ENCODE results near the gene CPLX1. TPM values are rescaled to one million over a fixed set of nuclear protein-coding genes. Genes with fewer than 3 reads are reported as not detected.

CPLX1 gene
- total RNA-seq, 1 donor from 2014 or later: 0.46 TPM

GRCh38 chr4:823176-823760 lies 2.7 kb downstream of the CPLX1 start:
- H3K27ac Mint-ChIP-seq (ENCODE audit: unreplicated experiment): no peak overlapping the region
- peaks cover 4% of the 10 kb centered on the region for H3K4me1 Mint-ChIP-seq (ENCODE audit: unreplicated experiment)
- TF ChIP-seq, protein P1, sequence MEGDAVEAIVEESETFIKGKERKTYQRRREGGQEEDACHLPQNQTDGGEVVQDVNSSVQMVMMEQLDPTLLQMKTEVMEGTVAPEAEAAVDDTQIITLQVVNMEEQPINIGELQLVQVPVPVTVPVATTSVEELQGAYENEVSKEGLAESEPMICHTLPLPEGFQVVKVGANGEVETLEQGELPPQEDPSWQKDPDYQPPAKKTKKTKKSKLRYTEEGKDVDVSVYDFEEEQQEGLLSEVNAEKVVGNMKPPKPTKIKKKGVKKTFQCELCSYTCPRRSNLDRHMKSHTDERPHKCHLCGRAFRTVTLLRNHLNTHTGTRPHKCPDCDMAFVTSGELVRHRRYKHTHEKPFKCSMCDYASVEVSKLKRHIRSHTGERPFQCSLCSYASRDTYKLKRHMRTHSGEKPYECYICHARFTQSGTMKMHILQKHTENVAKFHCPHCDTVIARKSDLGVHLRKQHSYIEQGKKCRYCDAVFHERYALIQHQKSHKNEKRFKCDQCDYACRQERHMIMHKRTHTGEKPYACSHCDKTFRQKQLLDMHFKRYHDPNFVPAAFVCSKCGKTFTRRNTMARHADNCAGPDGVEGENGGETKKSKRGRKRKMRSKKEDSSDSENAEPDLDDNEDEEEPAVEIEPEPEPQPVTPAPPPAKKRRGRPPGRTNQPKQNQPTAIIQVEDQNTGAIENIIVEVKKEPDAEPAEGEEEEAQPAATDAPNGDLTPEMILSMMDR (IDR thresholded peaks at IDR 0.05; ENCODE audit: unreplicated experiment): no peak
- H3K9me3 Mint-ChIP-seq (ENCODE audit: unreplicated experiment): no peaks in the 10 kb centered on the region
- DNase-seq (ENCODE audit: low spot score): no peak
- peaks cover 9% of the 10 kb centered on the region for H3K36me3 Mint-ChIP-seq (ENCODE audit: low read depth, unreplicated experiment)
- H3K4me3 Mint-ChIP-seq (ENCODE audit: unreplicated experiment): peak overlapping the region; percentile 15
- H3K27me3 Mint-ChIP-seq (ENCODE audit: unreplicated experiment): peaks cover 23% of the 10 kb centered on the region

- no peak for DNase-seq (ENCODE audit: low spot score)
- peaks cover 16% of the 10 kb centered on the region for H3K27me3 Mint-ChIP-seq (ENCODE audit: unreplicated experiment)
- H3K36me3 Mint-ChIP-seq (ENCODE audit: low read depth, unreplicated experiment): peaks cover 4% of the 10 kb centered on the region
- H3K4me3 Mint-ChIP-seq (ENCODE audit: unreplicated experiment): peak overlapping the region; percentile 15
- H3K4me1 Mint-ChIP-seq (ENCODE audit: unreplicated experiment): no peaks in the 10 kb centered on the region
- TF ChIP-seq, protein P1 (IDR thresholded peaks at IDR 0.05; ENCODE audit: unreplicated experiment): no peak
- H3K27ac Mint-ChIP-seq (ENCODE audit: unreplicated experiment): no peak overlapping the region
- H3K9me3 Mint-ChIP-seq (ENCODE audit: unreplicated experiment): no peaks in the 10 kb centered on the region
Observed at GRCh38 chr4:822361-823175, 3.4 kb downstream of the CPLX1 start.

- DNase-seq (ENCODE audit: low spot score): no peak
- no peaks in the 10 kb centered on the region for H3K9me3 Mint-ChIP-seq (ENCODE audit: unreplicated experiment)
- H3K4me3 Mint-ChIP-seq (ENCODE audit: unreplicated experiment): no peak overlapping the region
- TF ChIP-seq, protein P1 (IDR thresholded peaks at IDR 0.05; ENCODE audit: unreplicated experiment): no peak
- no peak overlapping the region for H3K27ac Mint-ChIP-seq (ENCODE audit: unreplicated experiment)
- H3K27me3 Mint-ChIP-seq (ENCODE audit: unreplicated experiment): peaks cover 15% of the 10 kb centered on the region
- H3K4me1 Mint-ChIP-seq (ENCODE audit: unreplicated experiment): no peaks in the 10 kb centered on the region
- H3K36me3 Mint-ChIP-seq (ENCODE audit: low read depth, unreplicated experiment): peaks cover 4% of the 10 kb centered on the region
Observed at GRCh38 chr4:821631-822030, 4.3 kb downstream of the CPLX1 start.

DNA sequence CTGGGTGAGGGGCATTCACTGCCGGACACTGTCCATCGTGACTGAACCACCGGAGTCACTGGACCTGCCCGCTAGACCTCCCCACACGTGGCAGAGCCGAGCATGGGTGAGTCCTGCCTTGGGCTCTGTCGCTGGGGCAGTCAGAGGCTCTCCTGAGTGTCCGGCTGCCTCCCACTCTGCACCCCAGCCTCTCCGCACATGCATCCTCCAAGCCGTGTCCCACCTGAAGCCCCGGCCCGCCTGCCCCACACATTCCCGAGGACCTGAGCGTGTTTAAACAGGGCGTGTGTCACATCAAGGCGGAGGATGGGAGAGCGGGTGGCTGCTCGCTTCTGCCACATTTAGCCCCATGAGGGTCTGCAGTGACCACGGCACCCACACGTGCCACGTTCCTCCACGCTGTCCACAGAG lies 4.7 kb downstream of the CPLX1 start:
- H3K9me3 Mint-ChIP-seq (ENCODE audit: unreplicated experiment): no peaks in the 10 kb centered on the region
- H3K4me1 Mint-ChIP-seq (ENCODE audit: unreplicated experiment): no peaks in the 10 kb centered on the region
- no peak for DNase-seq (ENCODE audit: low spot score)
- no peak overlapping the region for H3K27ac Mint-ChIP-seq (ENCODE audit: unreplicated experiment)
- no peak overlapping the region for H3K4me3 Mint-ChIP-seq (ENCODE audit: unreplicated experiment)
- H3K27me3 Mint-ChIP-seq (ENCODE audit: unreplicated experiment): peaks cover 16% of the 10 kb centered on the region
- TF ChIP-seq, protein P1 (IDR thresholded peaks at IDR 0.05; ENCODE audit: unreplicated experiment): no peak
- H3K36me3 Mint-ChIP-seq (ENCODE audit: low read depth, unreplicated experiment): peaks cover 4% of the 10 kb centered on the region

Data from endothelial cell (in vitro differentiated cells).